Measurements from ENCODE around the gene TP53RK. TPM values are rescaled to one million over a fixed set of nuclear protein-coding genes. Genes with fewer than 3 reads are reported as not detected.

The TP53RK gene
- total RNA-seq, 1 experiment from 2014 or later: 21.5 TPM

- no peak overlapping the region for H4K5ac ChIP-seq (ENCODE audit: insufficient read length, low read depth, low read length)
- no peak overlapping the region for H3T11ph ChIP-seq (ENCODE audit: low read length)
- H2BK5ac ChIP-seq (ENCODE audit: insufficient read length, low read length): no peak overlapping the region
- H2BK12ac ChIP-seq (ENCODE audit: insufficient read length, low read depth, low read length): no peak overlapping the region
- no peak overlapping the region for H2AFZ ChIP-seq (ENCODE audit: low read length)
- Mint-ChIP-seq H3K4me3 (no peak overlapping the region), H3K27ac (no peak overlapping the region), H3K36me3 (ENCODE audit: insufficient read depth in 1 of 3, low read depth in 3 of 3) (peaks cover 15 to 29% (median 27%) of the 10 kb centered on the region in 3 experiments; a peak in 6 of 7 replicates), H3K4me1 (0 out of 4 replicates have a peak, but pooled peaks cover 0 to 2% of the 10 kb centered on the region in 2 experiments), H3K9me3 (peaks cover 3 to 7% of the 10 kb centered on the region in 2 experiments; a peak in 3 of 5 replicates), H3K27me3 (ENCODE audit: low read depth) (no peaks in the 10 kb centered on the region)
- no peak overlapping the region for H4K8ac ChIP-seq (replicated peaks; ENCODE audit: insufficient read length, low read depth, low read length)
- no peak overlapping the region for H3K23ac ChIP-seq (ENCODE audit: insufficient read length, low read depth, low read length)
- no peak overlapping the region for H2BK120ac ChIP-seq (ENCODE audit: low read depth, low read length, poor library complexity, severe bottlenecking)
- no peak overlapping the region for H2AK5ac ChIP-seq (ENCODE audit: insufficient read length, low read length)
- H3K23me2 ChIP-seq (ENCODE audit: insufficient read length, low read depth, low read length, poor library complexity, severe bottlenecking): no peaks in the 10 kb centered on the region
- H3K9me3 ChIP-seq (ENCODE audit: control insufficient read depth, low read depth, low read length): no peaks in the 10 kb centered on the region
- H3K14ac ChIP-seq (ENCODE audit: insufficient read depth, low read length): no peak overlapping the region
- H3K27me3 ChIP-seq (ENCODE audit: insufficient read depth, low read length): no peaks in the 10 kb centered on the region
- H3K79me2 ChIP-seq (ENCODE audit: insufficient read depth, low read length): no peaks in the 10 kb centered on the region
- H2BK15ac ChIP-seq (ENCODE audit: low read depth, low read length): no peak overlapping the region
- no peak overlapping the region for H3K56ac ChIP-seq (ENCODE audit: insufficient read length, low read depth, low read length)
- H3K4ac ChIP-seq (ENCODE audit: low read depth, low read length): no peak overlapping the region
- H3K9ac ChIP-seq (ENCODE audit: extremely low read depth, insufficient read length, low read length): no peak overlapping the region
- WGBS (ENCODE audit: extremely low coverage, insufficient read length, low lambda C conversion rate): 100% methylated on average over 1 of the region's 1 CpG
- H4K91ac ChIP-seq (ENCODE audit: insufficient read length, low read depth, low read length): no peak overlapping the region
- no peak for DNase-seq
- no peak overlapping the region for H3K4me2 ChIP-seq (ENCODE audit: insufficient read depth, insufficient read length, low read length)
- H3K18ac ChIP-seq (ENCODE audit: insufficient read length, low read depth, low read length): no peak overlapping the region
- no peaks in the 10 kb centered on the region for H4K20me1 ChIP-seq (ENCODE audit: control insufficient read depth, insufficient read depth, insufficient read length)
- H2BK20ac ChIP-seq (ENCODE audit: low read depth, low read length, poor library complexity, severe bottlenecking): no peak overlapping the region
- no peak overlapping the region for H3K27ac ChIP-seq (ENCODE audit: insufficient read length, low read depth, low read length)
- no peaks in the 10 kb centered on the region for H3K4me1 ChIP-seq (ENCODE audit: insufficient read depth, low read length)
- TF ChIP-seq CTCF (conservative IDR thresholded peaks at IDR 0.05): no peak
- H3K79me1 ChIP-seq (ENCODE audit: insufficient read depth, low read depth, low read length, poor library complexity, severe bottlenecking): no peaks in the 10 kb centered on the region
Measured at GRCh38 chr20:46724343-46724959, 35.2 kb upstream of the TP53RK start.
